Measurements from ENCODE around the gene SPATA31C1.

Gene SPATA31C1

GRCh38 chr9:87944096-87944495 is 26.3 kb downstream of the SPATA31C1 start:
- DNase-seq: no peak

GRCh38 chr9:87944682-87945081 is 26.9 kb downstream of the SPATA31C1 start:
- DNase-seq: no peak

GRCh38 chr9:87950296-87950695 is 32.5 kb downstream of the SPATA31C1 start:
- no peak for DNase-seq

GRCh38 chr9:87950765-87951488 is 33.2 kb downstream of the SPATA31C1 start:
- DNase-seq: no peak

GRCh38 chr9:87954230-87954629 is 36.5 kb downstream of the SPATA31C1 start:
- DNase-seq: no peak

- DNase-seq: no peak
Measured at GRCh38 chr9:87957839-87958238, 40.1 kb downstream of the SPATA31C1 start.

GRCh38 chr9:87958591-87958990 is 40.8 kb downstream of the SPATA31C1 start:
- DNase-seq: no peak

GRCh38 chr9:87959916-87960581 is 42.3 kb downstream of the SPATA31C1 start:
- DNase-seq: no peak

GRCh38 chr9:87963770-87964169 is 46.0 kb downstream of the SPATA31C1 start:
- DNase-seq: no peak

- no peak for DNase-seq
Measured at GRCh38 chr9:87964826-87965225, 47.1 kb downstream of the SPATA31C1 start.

- DNase-seq: no peak
Measured at GRCh38 chr9:87968155-87968554, 50.4 kb downstream of the SPATA31C1 start.

- no peak for DNase-seq
Measured at GRCh38 chr9:87970602-87971001, 52.8 kb downstream of the SPATA31C1 start.

GRCh38 chr9:87973122-87973521 is 55.4 kb downstream of the SPATA31C1 start:
- no peak for DNase-seq

Data from CD4-positive, alpha-beta T cell treated with Interleukin-17A for 4 hours (primary cell).